PC-9 (cell line): ENCODE results near the gene PIM1. TPM values are rescaled to one million over a fixed set of nuclear protein-coding genes. Genes with fewer than 3 reads are reported as not detected.

Experiments
- BruUV-seq: library from RNA; stranded (reverse); fragments of 400-500 nt; replicated peaks from 2 replicates; lab custom pipeline; 2021; lab: Mats Ljungman, UMichigan
- CTCF ChIA-PET: fragments of 300-600 bp; sonication (Branson Sonifier 250); formaldehyde crosslinking; loops from one replicate; lab custom pipeline; 2022; ENCODE audit warnings: antibody characterized with exemption; lab: Charles Lee
- POLR2A ChIA-PET: fragments of 300-600 bp; sonication (Branson Sonifier 250); formaldehyde crosslinking; loops from one replicate; lab custom pipeline; 2022; ENCODE audit warnings: antibody characterized with exemption; ENCODE audit not compliant: unreplicated experiment; lab: Charles Lee
- DNase-seq, 2 experiments: peaks; one replicate each; pipeline versions ENCODE4 v3.0.0 to v3.0.0-alpha.2; 2015 to 2022; ENCODE audit warnings: mixed read lengths in 1 of 2
- H2AFZ ChIP-seq: fragments of 200-600 bp; sonication (generic); 2 replicates; pipeline ENCODE4 v1.8.1; 2017; ENCODE audit warnings: antibody characterized with exemption
- H3F3A ChIP-seq: fragments of 200-600 bp; sonication (generic); 2 replicates; pipeline ENCODE4 v1.8.1; 2017; ENCODE audit warnings: antibody characterized with exemption, mild to moderate bottlenecking, low read depth; ENCODE audit not compliant: insufficient read depth
- H3K27ac ChIP-seq: fragments of 200-600 bp; sonication (generic); 2 replicates; pipeline ENCODE4 v1.6.1; 2016; ENCODE audit warnings: mixed run types
- H3K27me3 ChIP-seq: fragments of 200-600 bp; sonication (generic); 2 replicates; pipeline ENCODE4 v1.6.1; 2016; ENCODE audit warnings: low read depth, mixed run types; ENCODE audit not compliant: insufficient read depth
- H3K36me3 ChIP-seq: fragments of 200-600 bp; sonication (generic); 2 replicates; pipeline ENCODE4 v1.6.1; 2016; ENCODE audit warnings: low read depth, mixed run types
- H3K4me1 ChIP-seq: fragments of 200-600 bp; sonication (generic); replicated peaks from 2 replicates; pipeline ENCODE4 v1.6.1; 2016; ENCODE audit warnings: mixed run types; ENCODE audit not compliant: insufficient read depth
- H3K4me2 ChIP-seq: fragments of 200-600 bp; sonication (generic); 2 replicates; pipeline ENCODE4 v1.6.1; 2017; ENCODE audit warnings: mixed run types
- H3K4me3 ChIP-seq: fragments of 200-600 bp; sonication (generic); 2 replicates; pipeline ENCODE4 v1.6.1; 2016; ENCODE audit warnings: mixed run types
- H3K79me2 ChIP-seq: fragments of 200-600 bp; sonication (generic); 2 replicates; pipeline ENCODE4 v1.6.1; 2017; ENCODE audit warnings: low read depth, mixed run types
- H3K9me2 ChIP-seq: fragments of 200-600 bp; sonication (generic); 2 replicates; pipeline ENCODE4 v1.8.1; 2017; ENCODE audit warnings: mild to moderate bottlenecking; ENCODE audit not compliant: insufficient read depth
- H3K9me3 ChIP-seq: fragments of 200-600 bp; sonication (generic); 2 replicates; pipeline ENCODE4 v1.8.1; 2016; ENCODE audit warnings: low read depth; ENCODE audit not compliant: insufficient read depth
- H4K20me1 ChIP-seq: fragments of 200-600 bp; sonication (generic); 2 replicates; pipeline ENCODE4 v1.8.1; 2017; ENCODE audit not compliant: insufficient read depth
- CTCF ChIP-seq: fragments of 200-600 bp; sonication (generic); conservative IDR thresholded peaks from 2 replicates; pipeline ENCODE4 v1.6.1; 2017; ENCODE audit warnings: mixed run types, antibody characterized with exemption, mild to moderate bottlenecking, moderate library complexity
- EZH2 ChIP-seq: fragments of 200-600 bp; sonication (generic); IDR thresholded peaks from 2 replicates; pipeline ENCODE4 v1.8.0; 2017; ENCODE audit warnings: antibody characterized with exemption, low read depth
- intact Hi-C: fragments of 100-400 bp; cut with micrococcal nuclease; formaldehyde crosslinking; loops from one replicate; pipeline ENCODE4 v1.10.0; 2022; ENCODE audit not compliant: unreplicated experiment
- total RNA-seq: library from RNA; stranded (reverse); gene quantifications from 2 replicates; pipeline ENCODE4 v1.2.3, GENCODE V29; 2021

Gene PIM1
- total RNA-seq, 1 experiment from 2014 or later = 51.0 TPM

GRCh38 chr6:37135835-37136694, 33.9 kb upstream of the PIM1 start:
- no peaks in the 10 kb centered on the region for H4K20me1 ChIP-seq
- H3K27me3 ChIP-seq = no peaks in the 10 kb centered on the region
- H3F3A ChIP-seq = peaks cover 82% of the 10 kb centered on the region
- H3K79me2 ChIP-seq = peaks cover 12% of the 10 kb centered on the region
- peak; percentile 28 to 97 for DNase-seq
- no peaks in the 10 kb centered on the region for H3K36me3 ChIP-seq
- BruUV-seq = TSS peak; percentile 34
- peak overlapping the region; percentile 56 for H3K4me3 ChIP-seq
- peak overlapping the region; percentile 84 for H3K4me2 ChIP-seq
- TF ChIP-seq EZH2 (no peak), CTCF (no peak)
- ChIA-PET POLR2A (interaction anchor here (0.7 to 1.7 kb wide), 4 partner anchors 33 to 283 kb away, joined by 6 to 25 read pairs (median 7); no protein-coding TSS in a partner anchor), CTCF (interaction anchor here (0.6 kb wide), 1 partner anchor 107 kb away, joined by 3 read pairs; no protein-coding TSS in a partner anchor)
- H3K4me1 ChIP-seq = peaks cover 89% of the 10 kb centered on the region
- peak overlapping the region; percentile 98 for H3K27ac ChIP-seq
- H3K9me2 ChIP-seq = no peaks in the 10 kb centered on the region
- intact Hi-C loops = loop anchor here (10.0 kb wide), 1 partner anchor 111 kb away; no protein-coding TSS in a partner anchor
- H3K9me3 ChIP-seq = no peaks in the 10 kb centered on the region
- H2AFZ ChIP-seq = no peak overlapping the region

- no peaks in the 10 kb centered on the region for H3K36me3 ChIP-seq
- H3K9me2 ChIP-seq = no peaks in the 10 kb centered on the region
- peak overlapping the region; percentile 84 for H3K4me2 ChIP-seq
- H3K27me3 ChIP-seq = no peaks in the 10 kb centered on the region
- BruUV-seq = no TSS peak
- no peaks in the 10 kb centered on the region for H4K20me1 ChIP-seq
- CTCF ChIA-PET = interaction anchor here (0.6 kb wide), 1 partner anchor 107 kb away, joined by 3 read pairs; no protein-coding TSS in a partner anchor
- H3K4me3 ChIP-seq = peak overlapping the region; percentile 56
- peaks cover 88% of the 10 kb centered on the region for H3K4me1 ChIP-seq
- POLR2A ChIA-PET = interaction anchor here (0.7 to 1.7 kb wide), 2 partner anchors 34 to 284 kb away, joined by 8 to 25 read pairs; no protein-coding TSS in a partner anchor
- DNase-seq = no peak
- peaks cover 80% of the 10 kb centered on the region for H3F3A ChIP-seq
- TF ChIP-seq EZH2 (no peak), CTCF (no peak)
- peaks cover 12% of the 10 kb centered on the region for H3K79me2 ChIP-seq
- intact Hi-C loops = loop anchor here (1.0 to 10.0 kb wide), 3 partner anchors 32 to 112 kb away; no protein-coding TSS in a partner anchor
- peak overlapping the region; percentile 98 for H3K27ac ChIP-seq
- H2AFZ ChIP-seq = no peak overlapping the region
- H3K9me3 ChIP-seq = no peaks in the 10 kb centered on the region
Measured at GRCh38 chr6:37136821-37137200, 33.1 kb upstream of the PIM1 start.

GRCh38 chr6:37137201-37138090, 32.5 kb upstream of the PIM1 start:
- Histone ChIP-seq H3K4me1 (peaks cover 88% of the 10 kb centered on the region), H3K79me2 (peaks cover 12% of the 10 kb centered on the region), H2AFZ (no peak overlapping the region), H3K36me3 (no peaks in the 10 kb centered on the region), H3K4me3 (peak overlapping the region; percentile 56), H3K27ac (peak overlapping the region; percentile 98), H4K20me1 (no peaks in the 10 kb centered on the region), H3K9me2 (no peaks in the 10 kb centered on the region), H3F3A (peaks cover 80% of the 10 kb centered on the region), H3K27me3 (no peaks in the 10 kb centered on the region), H3K9me3 (no peaks in the 10 kb centered on the region), H3K4me2 (peak overlapping the region; percentile 84)
- TF ChIP-seq EZH2 = no peak
- no peak for TF ChIP-seq CTCF
- BruUV-seq = TSS peak; percentile 82
- intact Hi-C loops = loop anchor here (1.0 to 10.0 kb wide), 3 partner anchors 32 to 113 kb away; no protein-coding TSS in a partner anchor
- CTCF ChIA-PET = interaction anchor here (0.6 kb wide), 1 partner anchor 108 kb away, joined by 3 read pairs; no protein-coding TSS in a partner anchor
- POLR2A ChIA-PET = interaction anchor here (0.6 to 1.7 kb wide), 4 partner anchors 32 to 81 kb away, joined by 5 to 20 read pairs (median 6); no protein-coding TSS in a partner anchor
- peak; percentile 81 to 98 for DNase-seq
